HepG2 (cell line): ENCODE data around the gene SLC35F3. TPM values are rescaled to one million over a fixed set of nuclear protein-coding genes. Genes with fewer than 3 reads are reported as not detected.

Experiments used
- ATAC-seq: fragments of 200-7000 bp; cut with Tn5 transposase; 3 replicates; pipeline ENCODE4 v1.9.1; 2020; ENCODE audit warnings: mild to moderate bottlenecking, moderate library complexity
- BruUV-seq: library from RNA; stranded (reverse); fragments of 400-500 nt; replicated peaks from 2 replicates; lab custom pipeline; 2021; lab: Mats Ljungman, UMichigan
- CTCF ChIA-PET: fragments of 300-600 bp; formaldehyde crosslinking; extraction: SDS; loops from one replicate; lab custom pipeline; 2021; ENCODE audit warnings: low total read pairs, inconsistent platforms, low intra/inter-chr PET ratio; lab: Yijun Ruan, JAX
- POLR2A ChIA-PET: fragments of 350-600 bp; sonication (Branson Sonifier 250); formaldehyde crosslinking; loops from one replicate; lab custom pipeline; 2020; ENCODE audit warnings: antibody characterized with exemption, inconsistent platforms; lab: Yijun Ruan, JAX
- DNase-seq: peaks from one replicate; pipeline ENCODE4 v3.0.0-alpha.2; 2015; ENCODE audit warnings: low spot score
- FAIRE-seq: peaks from 3 replicates; lab custom pipeline; 2011; peaks lifted over from hg19 to GRCh38; lab: Jason Lieb, UNC
- H2AFZ ChIP-seq: one replicate; pipeline ENCODE4 v1.6.1; 2011; ENCODE audit warnings: low read length, inconsistent platforms
- H3K27ac ChIP-seq: fragments of 300-600 bp; 3 replicates; pipeline ENCODE4 v1.8.0; 2011; ENCODE audit warnings: mixed run types, mild to moderate bottlenecking, mixed read lengths, low read length, inconsistent platforms; ENCODE audit not compliant: insufficient read depth; ENCODE audit errors: extremely low read length
- H3K27me3 ChIP-seq, 2 experiments: fragments of 200-600 bp in 1 of 2; 2 replicates in 1 of 2; 3 replicates in 1 of 2; pipeline versions ENCODE4 v1.6.0 to v1.8.0; 2011; ENCODE audit warnings: low read length in 2 of 2, mild to moderate bottlenecking in 2 of 2, moderate library complexity in 2 of 2, inconsistent platforms in 1 of 2; ENCODE audit not compliant: insufficient read depth in 2 of 2, control insufficient read depth in 1 of 2
- H3K36me3 ChIP-seq, 2 experiments: fragments of 200-600 bp in 1 of 2; replicated peaks in 1 of 2; 2 replicates in 1 of 2; 3 replicates in 1 of 2; pipeline versions ENCODE4 v1.5.1 to v1.8.0; 2011; ENCODE audit warnings: low read length in 2 of 2, inconsistent platforms in 1 of 2; ENCODE audit not compliant: insufficient read depth in 2 of 2, control insufficient read depth in 1 of 2
- H3K4me1 ChIP-seq: 2 replicates; pipeline ENCODE4 v1.5.1; 2012; ENCODE audit warnings: low read length, inconsistent platforms; ENCODE audit not compliant: insufficient read depth
- H3K4me2 ChIP-seq: 2 replicates; pipeline ENCODE4 v1.6.0; 2011; ENCODE audit warnings: low read depth, low read length, inconsistent platforms
- H3K4me3 ChIP-seq, 3 experiments: fragments of 200-600 bp in 1 of 3; sonication (generic), shearing (Covaris generic) in 1 of 3; replicated peaks in 1 of 3; 2 replicates each; pipeline ENCODE4 v1.5.1; 2011 to 2016; ENCODE audit warnings: low read length in 3 of 3, inconsistent platforms in 2 of 3, low read depth in 2 of 3, mild to moderate bottlenecking in 2 of 3, control low read depth in 1 of 3, mixed read lengths in 1 of 3; ENCODE audit not compliant: insufficient read depth in 1 of 3
- H3K79me2 ChIP-seq: one replicate; pipeline ENCODE4 v1.6.1; 2011; ENCODE audit warnings: low read length, inconsistent platforms; ENCODE audit not compliant: insufficient read depth
- H3K9ac ChIP-seq: 2 replicates; pipeline ENCODE4 v1.6.0; 2011; ENCODE audit warnings: mild to moderate bottlenecking, low read depth, low read length, inconsistent platforms; ENCODE audit not compliant: insufficient read depth
- H3K9me3 ChIP-seq: 2 replicates; pipeline ENCODE4 v1.5.1; 2012; ENCODE audit warnings: mild to moderate bottlenecking, low read length
- H4K20me1 ChIP-seq: 2 replicates; pipeline ENCODE4 v1.6.0; 2011; ENCODE audit warnings: inconsistent platforms, mild to moderate bottlenecking, low read length, moderate library complexity; ENCODE audit not compliant: insufficient read depth
- DMTF1 ChIP-seq: sonication (generic); formaldehyde crosslinking; IDR thresholded peaks from 2 replicates; pipeline ENCODE4 v1.4.0; 2020; ENCODE audit warnings: mild to moderate bottlenecking, missing genetic modification reagents
- HMG20B ChIP-seq: conservative IDR thresholded peaks from 2 replicates; pipeline ENCODE4 v1.6.1; 2016; ENCODE audit warnings: missing genetic modification reagents, missing compliant biosample characterization
- JUNB ChIP-seq: sonication (generic); formaldehyde crosslinking; IDR thresholded peaks from 2 replicates; pipeline ENCODE4 v1.8.0; 2022; ENCODE audit warnings: missing genetic modification reagents, mild to moderate bottlenecking, borderline replicate concordance
- KAT7 ChIP-seq: IDR thresholded peaks from 2 replicates; pipeline ENCODE4 v1.6.1; 2018; ENCODE audit warnings: borderline replicate concordance, missing compliant biosample characterization
- MTA1 ChIP-seq: sonication (generic); formaldehyde crosslinking; IDR thresholded peaks from 2 replicates; pipeline ENCODE4 v1.4.0; 2020; ENCODE audit warnings: missing genetic modification reagents, mild to moderate bottlenecking, borderline replicate concordance
- POLR2G ChIP-seq: fragments of 200-400 bp; formaldehyde crosslinking; IDR thresholded peaks from 2 replicates; pipeline ENCODE4 v1.6.1; 2018; ENCODE audit warnings: mild to moderate bottlenecking, low read depth, low read length, moderate library complexity
- SKI ChIP-seq: fragments of 450-650 bp; IDR thresholded peaks from one replicate; pipeline ENCODE4 v1.6.1; 2018; ENCODE audit warnings: mild to moderate bottlenecking; ENCODE audit not compliant: partially characterized antibody
- SPEN ChIP-seq: sonication (generic); formaldehyde crosslinking; IDR thresholded peaks from 2 replicates; pipeline ENCODE4 v1.5.1; 2020; ENCODE audit warnings: low read depth, mild to moderate bottlenecking, missing genetic modification reagents
- YEATS4 ChIP-seq: sonication (generic); formaldehyde crosslinking; IDR thresholded peaks from 2 replicates; pipeline ENCODE4 v1.4.0; 2020; ENCODE audit warnings: missing genetic modification reagents, borderline replicate concordance
- ZBTB20 ChIP-seq: sonication (generic); formaldehyde crosslinking; IDR thresholded peaks from 2 replicates; pipeline ENCODE4 v1.8.1; 2023; ENCODE audit warnings: missing genetic modification reagents, low read depth, mild to moderate bottlenecking, borderline replicate concordance
- ZNF18 ChIP-seq: sonication (generic); formaldehyde crosslinking; IDR thresholded peaks from 2 replicates; pipeline ENCODE4 v1.8.0; 2022; ENCODE audit warnings: mild to moderate bottlenecking, missing genetic modification reagents; ENCODE audit not compliant: insufficient replicate concordance
- ZNF280B ChIP-seq: sonication (generic); formaldehyde crosslinking; IDR thresholded peaks from 2 replicates; pipeline ENCODE4 v1.5.0; 2020; ENCODE audit warnings: missing genetic modification reagents, mild to moderate bottlenecking, borderline replicate concordance
- ZNF597 ChIP-seq: sonication (generic); formaldehyde crosslinking; IDR thresholded peaks from 2 replicates; pipeline ENCODE4 v1.5.0; 2020; ENCODE audit warnings: missing genetic modification reagents
- WGBS: methylation state at CpG from one replicate; pipeline ENCODE4 v1.1.6; 2017; ENCODE audit warnings: low lambda C conversion rate; 5-methylcytosine and 5-hydroxymethylcytosine counted together
- in situ Hi-C: cut with HindIII; loops from 2 replicates; pipeline ENCODE4 v1.10.0; 2017; ENCODE audit warnings: low pct_unique_long_range_greater_than_20kb; ENCODE audit not compliant: extremely low pct_ligation_motif_present
- intact Hi-C: fragments of 100-400 bp; cut with micrococcal nuclease; formaldehyde crosslinking; loops from one replicate; pipeline ENCODE4 v1.10.0; 2022; ENCODE audit not compliant: unreplicated experiment
- polyA plus RNA-seq, 8 experiments: library from polyadenylated mRNA; depleted of rRNA in 3 of 8; stranded (reverse) in 7 of 8; unstranded in 1 of 8; fragments of >200 nt; fragmentation: Illumina TruSeq in 4 of 8; extraction: Trizol in 4 of 8; gene quantifications; 2 replicates each; pipeline versions ENCODE4 v1.2.1 to v1.2.3, GENCODE V29; 2011 to 2016; ENCODE audit warnings: low read depth in 4 of 8, missing spikeins in 1 of 8, mixed read lengths in 1 of 8; ENCODE audit not compliant: insufficient read depth in 1 of 8
- total RNA-seq, 5 experiments: library from RNA; depleted of rRNA; stranded (reverse); fragments of >200 nt; fragmentation: Illumina TruSeq; extraction: Trizol; gene quantifications; 2 replicates each; pipeline ENCODE4 v1.2.3, GENCODE V29; 2016; ENCODE audit warnings: low read depth in 1 of 5

The SLC35F3 gene
- total and polyA plus RNA-seq, 2 of the 13 experiments (the other 11 are each of a cell fraction or from before 2014, with no cell fraction given), result not detected

GRCh38 chr1:234234199-234234598 is 329.7 kb downstream of the SLC35F3 start:
- in situ Hi-C loops (no loop called here), intact Hi-C loops (no loop called here)
- no peaks in the 10 kb centered on the region for H3K36me3 ChIP-seq
- ChIA-PET POLR2A (no interaction called here), CTCF (no interaction called here)
- no peak overlapping the region for H3K27ac ChIP-seq
- peaks cover 28% of the 10 kb centered on the region for H3K4me1 ChIP-seq
- no peaks in the 10 kb centered on the region for H3K79me2 ChIP-seq
- FAIRE-seq, result no peak
- H3K4me3 ChIP-seq, result no peak overlapping the region
- no peak for DNase-seq
- H4K20me1 ChIP-seq, result no peaks in the 10 kb centered on the region
- no peaks in the 10 kb centered on the region for H3K9me3 ChIP-seq
- no peak for TF ChIP-seq ZNF18
- no peak for TF ChIP-seq POLR2G
- TF ChIP-seq SKI, result no peak
- no peak for TF ChIP-seq ZNF597 (CRISPR knock-in tag)
- no peak for TF ChIP-seq ZBTB20 (CRISPR knock-in tag)
- TF ChIP-seq SPEN (CRISPR knock-in tag), result no peak
- TF ChIP-seq ZNF280B, result no peak
- TF ChIP-seq HMG20B (CRISPR knock-in tag), result no peak
- no peak for TF ChIP-seq JUNB (CRISPR knock-in tag)
- no peak for TF ChIP-seq YEATS4 (CRISPR knock-in tag)
- no peak for TF ChIP-seq KAT7
- no peak for TF ChIP-seq DMTF1
- TF ChIP-seq MTA1 (CRISPR knock-in tag), result no peak
- 86% methylated on average over 1 of the region's 6 CpGs for WGBS
- BruUV-seq, result no TSS peak
- no peak overlapping the region for H2AFZ ChIP-seq
- ATAC-seq, result no peak
- no peak overlapping the region for H3K9ac ChIP-seq
- H3K27me3 ChIP-seq, result peaks cover 0 to 13% of the 10 kb centered on the region in 2 experiments; a peak in 1 of 5 replicates
- no peak overlapping the region for H3K4me2 ChIP-seq
